ENCODE results near the gene ZCCHC24. TPM values are rescaled to one million over a fixed set of nuclear protein-coding genes. Genes with fewer than 3 reads are reported as not detected.

Gene ZCCHC24
- total RNA-seq, 4 donors from 2014 or later = 15.6 to 41.1 (median 22.5) TPM

- intact Hi-C loops (cut with DNase I; ENCODE audit: low total_unique reads) (no loop called here), in situ Hi-C loops (cut with MboI; ENCODE audit: low pct_ligation_motif_present in 1 of 4, low pct_unique_long_range_greater_than_20kb in 1 of 4, low sequenced_read_pairs in 3 of 4) (no loop called here)
- Histone ChIP-seq H3K4me1 (peaks cover 29 to 61% (median 50%) of the 10 kb centered on the region in 4 donors), H3K27me3 (no peaks in the 10 kb centered on the region), H3K9me3 (no peaks in the 10 kb centered on the region), H3K36me3 (no peaks in the 10 kb centered on the region), H3K4me3 (no peak overlapping the region), H3K27ac (peak overlapping the region; percentile 85 to 97 (median 89))
- DNase-seq = no peak
- TF ChIP-seq EP300 (IDR thresholded peaks at IDR 0.05; ENCODE audit: low read depth) (no peak), POLR2A (IDR thresholded peaks at IDR 0.05) (no peak), POLR2AphosphoS5 (IDR thresholded peaks at IDR 0.05) (no peak)
- TF ChIP-seq, protein P1, sequence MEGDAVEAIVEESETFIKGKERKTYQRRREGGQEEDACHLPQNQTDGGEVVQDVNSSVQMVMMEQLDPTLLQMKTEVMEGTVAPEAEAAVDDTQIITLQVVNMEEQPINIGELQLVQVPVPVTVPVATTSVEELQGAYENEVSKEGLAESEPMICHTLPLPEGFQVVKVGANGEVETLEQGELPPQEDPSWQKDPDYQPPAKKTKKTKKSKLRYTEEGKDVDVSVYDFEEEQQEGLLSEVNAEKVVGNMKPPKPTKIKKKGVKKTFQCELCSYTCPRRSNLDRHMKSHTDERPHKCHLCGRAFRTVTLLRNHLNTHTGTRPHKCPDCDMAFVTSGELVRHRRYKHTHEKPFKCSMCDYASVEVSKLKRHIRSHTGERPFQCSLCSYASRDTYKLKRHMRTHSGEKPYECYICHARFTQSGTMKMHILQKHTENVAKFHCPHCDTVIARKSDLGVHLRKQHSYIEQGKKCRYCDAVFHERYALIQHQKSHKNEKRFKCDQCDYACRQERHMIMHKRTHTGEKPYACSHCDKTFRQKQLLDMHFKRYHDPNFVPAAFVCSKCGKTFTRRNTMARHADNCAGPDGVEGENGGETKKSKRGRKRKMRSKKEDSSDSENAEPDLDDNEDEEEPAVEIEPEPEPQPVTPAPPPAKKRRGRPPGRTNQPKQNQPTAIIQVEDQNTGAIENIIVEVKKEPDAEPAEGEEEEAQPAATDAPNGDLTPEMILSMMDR (IDR thresholded peaks at IDR 0.05) = no peak
- WGBS, 2 donors (ENCODE audit: low coverage in 1 of 2) = 53 to 79% methylated on average over 2 to 13 of the region's 17 CpGs
Measured at GRCh38 chr10:79431891-79432831, 13.3 kb downstream of the ZCCHC24 start.

GRCh38 chr10:79431428-79431827 lies 14.0 kb downstream of the ZCCHC24 start:
- intact Hi-C loops (cut with DNase I; ENCODE audit: low total_unique reads) (no loop called here), in situ Hi-C loops (cut with MboI; ENCODE audit: low pct_ligation_motif_present in 1 of 4, low pct_unique_long_range_greater_than_20kb in 1 of 4, low sequenced_read_pairs in 3 of 4) (no loop called here)
- no peak for TF ChIP-seq POLR2A (IDR thresholded peaks at IDR 0.05)
- TF ChIP-seq EP300 (IDR thresholded peaks at IDR 0.05; ENCODE audit: low read depth) = no peak
- no peak for TF ChIP-seq POLR2AphosphoS5 (IDR thresholded peaks at IDR 0.05)
- TF ChIP-seq, protein P1 (IDR thresholded peaks at IDR 0.05) = no peak
- Histone ChIP-seq H3K4me1 (peaks cover 26 to 53% (median 43%) of the 10 kb centered on the region in 4 donors), H3K4me3 (no peak overlapping the region), H3K9me3 (no peaks in the 10 kb centered on the region), H3K36me3 (no peaks in the 10 kb centered on the region), H3K27ac (peak overlapping the region; percentile 85 to 97 (median 89)), H3K27me3 (no peaks in the 10 kb centered on the region)
- 27 to 66% methylated on average over 2 to 5 of the region's 5 CpGs for WGBS, 2 donors (ENCODE audit: low coverage in 1 of 2)
- DNase-seq = no peak

DNA sequence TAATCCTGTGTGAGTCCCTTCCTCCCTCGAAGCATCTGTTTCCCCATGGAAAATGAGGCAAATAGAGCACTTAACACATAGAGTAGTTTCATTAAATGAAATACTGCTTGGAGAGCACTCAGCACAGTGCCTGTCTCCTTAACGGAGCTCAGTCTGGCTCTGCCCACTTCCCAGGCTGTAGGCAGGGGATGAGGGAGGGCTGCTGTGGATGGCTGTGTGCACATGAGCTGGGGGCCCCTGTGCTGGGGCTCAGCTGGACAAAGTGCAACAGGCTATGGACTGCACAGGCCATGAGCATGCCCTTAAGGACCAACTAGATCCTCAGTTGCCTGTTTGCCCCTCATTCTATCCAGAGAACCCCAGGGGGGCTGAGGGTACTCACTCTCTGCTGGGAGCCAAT lies 14.5 kb downstream of the ZCCHC24 start:
- H3K4me3 ChIP-seq = no peak overlapping the region
- WGBS, 2 donors (ENCODE audit: low coverage in 1 of 2) = 46% methylated on average over 2 of the region's 2 CpGs; no CpG with 5 or more reads in 1 of the 2 donors
- H3K9me3 ChIP-seq = no peaks in the 10 kb centered on the region
- H3K27ac ChIP-seq = peak overlapping the region; percentile 85 to 97 (median 89)
- no peaks in the 10 kb centered on the region for H3K27me3 ChIP-seq
- H3K4me1 ChIP-seq = peaks cover 21 to 51% (median 38%) of the 10 kb centered on the region in 4 donors
- TF ChIP-seq POLR2AphosphoS5 (IDR thresholded peaks at IDR 0.05) = no peak
- no peak for TF ChIP-seq POLR2A (IDR thresholded peaks at IDR 0.05)
- TF ChIP-seq EP300 (IDR thresholded peaks at IDR 0.05; ENCODE audit: low read depth) = no peak
- in situ Hi-C loops (cut with MboI; ENCODE audit: low pct_ligation_motif_present in 1 of 4, low pct_unique_long_range_greater_than_20kb in 1 of 4, low sequenced_read_pairs in 3 of 4) (no loop called here), intact Hi-C loops (cut with DNase I; ENCODE audit: low total_unique reads) (no loop called here)
- DNase-seq = no peak
- no peaks in the 10 kb centered on the region for H3K36me3 ChIP-seq

DNA sequence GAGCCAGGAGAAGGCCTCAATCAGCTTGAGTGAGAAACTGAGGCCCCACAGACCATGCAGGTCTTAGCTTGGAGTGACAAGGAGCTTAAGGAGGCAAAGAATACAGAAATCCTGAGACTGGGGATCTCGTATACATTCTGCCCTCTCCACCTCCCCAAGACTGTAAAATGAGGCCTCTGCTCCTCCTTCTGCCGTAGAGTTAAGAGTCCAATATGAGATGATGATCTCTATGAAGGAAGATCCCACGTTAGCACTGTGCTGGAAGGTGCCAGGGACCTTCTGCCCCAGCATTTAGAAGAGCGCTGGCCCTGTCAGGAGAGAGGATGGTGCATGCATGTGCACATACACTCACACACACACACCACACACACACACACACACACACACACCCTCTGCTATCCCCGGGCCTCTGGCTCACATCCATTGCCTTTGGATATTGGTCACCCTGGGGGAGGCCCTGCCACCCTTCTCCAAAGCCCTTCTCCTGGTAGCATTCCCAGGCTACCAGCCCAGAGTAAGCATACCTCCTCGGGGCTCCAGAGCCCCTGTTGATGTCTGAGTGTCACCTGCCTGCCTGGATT lies 15.0 kb downstream of the ZCCHC24 start:
- no peak for DNase-seq
- Histone ChIP-seq H3K9me3 (no peaks in the 10 kb centered on the region), H3K27me3 (no peaks in the 10 kb centered on the region), H3K4me1 (peaks cover 17 to 51% (median 33%) of the 10 kb centered on the region in 4 donors), H3K27ac (peak overlapping the region; percentile 85 to 97 (median 89)), H3K36me3 (no peaks in the 10 kb centered on the region), H3K4me3 (no peak overlapping the region)
- in situ Hi-C loops (cut with MboI; ENCODE audit: low pct_ligation_motif_present in 1 of 4, low pct_unique_long_range_greater_than_20kb in 1 of 4, low sequenced_read_pairs in 3 of 4) (no loop called here), intact Hi-C loops (cut with DNase I; ENCODE audit: low total_unique reads) (no loop called here)
- TF ChIP-seq, protein P1 (IDR thresholded peaks at IDR 0.05) = no peak
- no peak for TF ChIP-seq EP300 (IDR thresholded peaks at IDR 0.05; ENCODE audit: low read depth)
- TF ChIP-seq POLR2A (IDR thresholded peaks at IDR 0.05) = no peak
- TF ChIP-seq POLR2AphosphoS5 (IDR thresholded peaks at IDR 0.05) = no peak
- 57 to 60% methylated on average over 1 to 6 of the region's 6 CpGs for WGBS, 2 donors (ENCODE audit: low coverage in 1 of 2)
